Hepatocyte (in vitro differentiated cells): Measurements from ENCODE around the gene DXO.
"Not testable (repeated sequence)": the region's sequence is repeated elsewhere in the genome, so short reads cannot be mapped to it uniquely, and the experiment has no call there.

ENCODE experiments used
- CTCF ChIP-seq: fragments of 200-600 bp; sonication (generic); IDR thresholded peaks from 2 replicates; pipeline ENCODE4 v1.5.1; 2016; ENCODE audit warnings: antibody characterized with exemption, mild to moderate bottlenecking; ENCODE audit not compliant: poor library complexity
- EZH2 ChIP-seq: fragments of 200-600 bp; sonication (generic); IDR thresholded peaks from 2 replicates; pipeline ENCODE4 v1.6.1; 2016; ENCODE audit warnings: antibody characterized with exemption, mild to moderate bottlenecking, borderline replicate concordance
- EZH2phosphoT487 ChIP-seq: fragments of 200-600 bp; sonication (generic); IDR thresholded peaks from one replicate; pipeline ENCODE4 v1.6.1; 2018; ENCODE audit warnings: antibody characterized with exemption, mild to moderate bottlenecking, low read depth, moderate library complexity; ENCODE audit not compliant: unreplicated experiment, severe bottlenecking

- not testable (repeated sequence) for TF ChIP-seq CTCF, EZH2, EZH2phosphoT487
These were observed 39.8 kb downstream of the DXO start for GRCh38 chr6:31932137-31932536.
